Transverse colon (tissue), 4 donors: ENCODE data around the gene CLSTN2. TPM values are rescaled to one million over a fixed set of nuclear protein-coding genes. Genes with fewer than 3 reads are reported as not detected.

Source experiments
- DNase-seq: peaks from one replicate; pipeline ENCODE4 v3.0.0-alpha.2; 2019
- H3K27ac ChIP-seq, 4 donors: fragments of 200-600 bp; sonication (generic); 2 replicates each; pipeline ENCODE4 v1.5.1; 2016 to 2018; ENCODE audit warnings: inconsistent platforms in 4 of 4
- H3K27me3 ChIP-seq: fragments of 200-600 bp; sonication (generic); 2 replicates; pipeline ENCODE4 v1.5.1; 2017; ENCODE audit warnings: inconsistent platforms
- H3K36me3 ChIP-seq, 4 donors: fragments of 200-600 bp; sonication (generic); 2 replicates each; pipeline ENCODE4 v1.5.1; 2017 to 2019; ENCODE audit warnings: inconsistent platforms in 4 of 4
- H3K4me1 ChIP-seq, 4 donors: fragments of 200-600 bp; sonication (generic); 2 replicates each; pipeline ENCODE4 v1.5.1; 2017 to 2020; ENCODE audit warnings: inconsistent platforms in 4 of 4
- H3K4me3 ChIP-seq, 4 donors: fragments of 200-600 bp; sonication (generic); 1 replicate in 1 of 4; 2 replicates in 3 of 4; pipeline versions ENCODE4 v1.5.1 to v1.6.1; 2017 to 2019; ENCODE audit warnings: inconsistent platforms in 4 of 4
- H3K9me3 ChIP-seq, 2 donors: fragments of 200-600 bp; sonication (generic); 2 replicates each; pipeline ENCODE4 v1.5.1; 2017 to 2019; ENCODE audit warnings: inconsistent platforms in 2 of 2
- EP300 ChIP-seq: sonication (generic); formaldehyde crosslinking; IDR thresholded peaks from one replicate; pipeline ENCODE4 v1.6.1; 2017; ENCODE audit warnings: antibody characterized with exemption, low read depth
- POLR2A ChIP-seq: fragments of 450-650 bp; IDR thresholded peaks from one replicate; pipeline ENCODE4 v1.6.1; 2016; ENCODE audit warnings: antibody characterized with exemption, mild to moderate bottlenecking, moderate library complexity
- POLR2AphosphoS5 ChIP-seq, 3 donors: sonication (generic); formaldehyde crosslinking; IDR thresholded peaks; one replicate each; pipeline ENCODE4 v1.6.1; 2016; ENCODE audit warnings: antibody characterized with exemption in 3 of 3
- WGBS, 2 donors: methylation state at CpG; one replicate each; pipeline ENCODE4 v1.1.5; 2018; ENCODE audit warnings: low coverage in 1 of 2; 5-methylcytosine and 5-hydroxymethylcytosine counted together
- in situ Hi-C, 4 donors: fragments of 200-750 bp; cut with MboI; loops; one replicate each; pipeline versions ENCODE4 v1.15.0 to v1.15.1; 2017; ENCODE audit warnings: low sequenced_read_pairs in 3 of 4, low pct_ligation_motif_present in 1 of 4, low pct_unique_long_range_greater_than_20kb in 1 of 4
- intact Hi-C: fragments of 100-400 bp; cut with DNase I; formaldehyde crosslinking; loops from one replicate; pipeline ENCODE4 v1.15.1; 2023; ENCODE audit warnings: low total_unique reads
- total RNA-seq, 4 donors: library from RNA; depleted of rRNA; stranded (reverse); fragments of >200 nt; gene quantifications; one replicate each; pipeline ENCODE4 v1.1.0, GENCODE V29; 2016
- TF ChIP-seq, protein P1 (sequence below), 5 experiments: fragments of 200-600 bp in 3 of 5; fragments of 450-650 bp in 2 of 5; sonication (generic) in 3 of 5; IDR thresholded peaks; 1 replicate in 2 of 5; 2 replicates in 3 of 5; pipeline ENCODE4 v1.5.1; 2016 to 2017; ENCODE audit warnings: antibody characterized with exemption in 5 of 5, inconsistent platforms in 3 of 5, mild to moderate bottlenecking in 2 of 5, moderate library complexity in 1 of 5

Gene CLSTN2
- total RNA-seq, 4 donors from 2014 or later, result 0.60 to 9.0 (median 2.2) TPM

DNA sequence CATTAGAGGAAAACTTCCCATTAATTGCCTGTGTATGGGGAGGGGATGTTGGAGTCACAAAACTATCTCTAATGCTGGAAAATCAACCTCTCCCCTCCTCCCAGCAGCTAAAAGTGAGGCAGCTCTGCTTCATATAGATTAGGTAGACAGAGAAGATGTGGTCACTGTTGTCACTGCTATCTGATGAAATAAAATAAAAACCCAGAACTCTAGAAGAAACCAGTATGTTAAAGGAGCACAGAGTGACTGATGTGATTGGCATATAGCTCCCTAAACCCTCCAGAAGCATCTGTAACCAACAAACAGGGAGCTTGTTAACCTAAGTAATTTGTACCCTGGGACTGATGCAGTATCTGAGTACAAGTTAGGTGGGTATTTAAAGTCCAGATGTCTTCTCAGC is 531.0 kb downstream of the CLSTN2 start:
- intact Hi-C loops, result no loop called here
- in situ Hi-C loops, result no loop called here

DNA sequence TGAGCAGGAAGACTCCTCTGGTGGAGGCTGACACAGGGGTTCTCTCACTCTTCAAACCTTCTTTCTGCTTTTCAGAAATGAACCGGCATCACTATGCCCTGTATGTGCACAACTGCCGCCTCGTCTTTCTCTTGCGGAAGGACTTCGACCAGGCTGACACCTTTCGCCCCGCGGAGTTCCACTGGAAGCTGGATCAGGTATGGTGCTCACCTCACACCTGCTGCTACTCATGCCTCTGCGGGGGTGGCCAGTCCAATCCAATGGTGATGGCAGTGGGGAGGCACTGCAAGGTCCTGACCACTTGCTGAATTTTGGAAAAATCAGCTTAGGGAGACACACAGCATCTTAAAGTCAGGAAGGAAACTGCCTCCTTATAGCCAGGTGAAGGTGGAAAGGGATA is 531.5 kb downstream of the CLSTN2 start:
- no peaks in the 10 kb centered on the region for H3K27me3 ChIP-seq
- H3K4me3 ChIP-seq, result no peak overlapping the region
- TF ChIP-seq, protein P1, sequence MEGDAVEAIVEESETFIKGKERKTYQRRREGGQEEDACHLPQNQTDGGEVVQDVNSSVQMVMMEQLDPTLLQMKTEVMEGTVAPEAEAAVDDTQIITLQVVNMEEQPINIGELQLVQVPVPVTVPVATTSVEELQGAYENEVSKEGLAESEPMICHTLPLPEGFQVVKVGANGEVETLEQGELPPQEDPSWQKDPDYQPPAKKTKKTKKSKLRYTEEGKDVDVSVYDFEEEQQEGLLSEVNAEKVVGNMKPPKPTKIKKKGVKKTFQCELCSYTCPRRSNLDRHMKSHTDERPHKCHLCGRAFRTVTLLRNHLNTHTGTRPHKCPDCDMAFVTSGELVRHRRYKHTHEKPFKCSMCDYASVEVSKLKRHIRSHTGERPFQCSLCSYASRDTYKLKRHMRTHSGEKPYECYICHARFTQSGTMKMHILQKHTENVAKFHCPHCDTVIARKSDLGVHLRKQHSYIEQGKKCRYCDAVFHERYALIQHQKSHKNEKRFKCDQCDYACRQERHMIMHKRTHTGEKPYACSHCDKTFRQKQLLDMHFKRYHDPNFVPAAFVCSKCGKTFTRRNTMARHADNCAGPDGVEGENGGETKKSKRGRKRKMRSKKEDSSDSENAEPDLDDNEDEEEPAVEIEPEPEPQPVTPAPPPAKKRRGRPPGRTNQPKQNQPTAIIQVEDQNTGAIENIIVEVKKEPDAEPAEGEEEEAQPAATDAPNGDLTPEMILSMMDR (IDR thresholded peaks at IDR 0.05), result no peak
- TF ChIP-seq POLR2A (no peak), POLR2AphosphoS5 (IDR thresholded peaks at IDR 0.05) (no peak), EP300 (no peak)
- H3K9me3 ChIP-seq, result no peaks in the 10 kb centered on the region
- 95% methylated on average over 9 of the region's 9 CpGs; no CpG with 5 or more reads in 1 of the 2 donors for WGBS, 2 donors
- H3K27ac ChIP-seq, result no peak overlapping the region
- no peaks in the 10 kb centered on the region for H3K4me1 ChIP-seq
- H3K36me3 ChIP-seq, result no peaks in the 10 kb centered on the region
- intact Hi-C loops (no loop called here), in situ Hi-C loops (no loop called here)
- DNase-seq, result no peak

More for the DNA sequence above, 531.0 kb downstream of the CLSTN2 start:
- Histone ChIP-seq H3K4me1 (no peaks in the 10 kb centered on the region), H3K27me3 (no peaks in the 10 kb centered on the region), H3K4me3 (no peak overlapping the region), H3K36me3 (no peaks in the 10 kb centered on the region), H3K9me3 (no peaks in the 10 kb centered on the region), H3K27ac (no peak overlapping the region)
- no peak for DNase-seq
- TF ChIP-seq, protein P1 (IDR thresholded peaks at IDR 0.05), result no peak
- no peak for TF ChIP-seq EP300
- TF ChIP-seq POLR2A, result no peak
- no peak for TF ChIP-seq POLR2AphosphoS5 (IDR thresholded peaks at IDR 0.05)

DNA sequence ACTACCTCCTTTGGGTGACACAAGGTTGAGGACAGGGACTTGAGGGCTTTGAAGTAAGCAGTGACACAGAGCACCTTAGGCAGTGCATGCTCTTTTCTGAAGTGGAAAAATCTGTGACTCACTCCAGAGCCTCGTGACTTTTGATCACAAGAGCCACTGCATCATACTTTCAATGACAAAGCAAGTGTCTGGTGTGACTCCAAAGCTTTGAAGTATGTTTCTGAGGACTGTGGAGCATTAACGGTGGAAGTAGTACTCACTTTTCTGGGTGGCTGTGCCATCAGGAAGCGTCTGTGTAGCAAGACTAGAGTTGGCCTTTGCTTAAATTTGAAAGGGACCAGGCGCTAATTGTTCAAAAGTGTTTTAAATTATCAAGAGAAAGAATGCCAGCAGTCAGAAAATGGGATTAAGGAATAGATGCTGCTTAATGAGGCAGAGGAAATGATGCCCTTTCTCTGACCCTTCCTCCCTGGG is 532.2 kb downstream of the CLSTN2 start:
- no peaks in the 10 kb centered on the region for H3K4me1 ChIP-seq
- in situ Hi-C loops, result no loop called here
- H3K4me3 ChIP-seq, result no peak overlapping the region
- no peaks in the 10 kb centered on the region for H3K9me3 ChIP-seq
- intact Hi-C loops, result no loop called here
- no peaks in the 10 kb centered on the region for H3K36me3 ChIP-seq
- no peak for TF ChIP-seq POLR2AphosphoS5 (IDR thresholded peaks at IDR 0.05)
- no peak for TF ChIP-seq POLR2A
- TF ChIP-seq, protein P1 (IDR thresholded peaks at IDR 0.05), result no peak
- TF ChIP-seq EP300, result no peak
- 65 to 67% methylated on average over 3 to 4 of the region's 4 CpGs for WGBS, 2 donors
- no peak overlapping the region for H3K27ac ChIP-seq
- no peaks in the 10 kb centered on the region for H3K27me3 ChIP-seq
- DNase-seq, result no peak

DNA sequence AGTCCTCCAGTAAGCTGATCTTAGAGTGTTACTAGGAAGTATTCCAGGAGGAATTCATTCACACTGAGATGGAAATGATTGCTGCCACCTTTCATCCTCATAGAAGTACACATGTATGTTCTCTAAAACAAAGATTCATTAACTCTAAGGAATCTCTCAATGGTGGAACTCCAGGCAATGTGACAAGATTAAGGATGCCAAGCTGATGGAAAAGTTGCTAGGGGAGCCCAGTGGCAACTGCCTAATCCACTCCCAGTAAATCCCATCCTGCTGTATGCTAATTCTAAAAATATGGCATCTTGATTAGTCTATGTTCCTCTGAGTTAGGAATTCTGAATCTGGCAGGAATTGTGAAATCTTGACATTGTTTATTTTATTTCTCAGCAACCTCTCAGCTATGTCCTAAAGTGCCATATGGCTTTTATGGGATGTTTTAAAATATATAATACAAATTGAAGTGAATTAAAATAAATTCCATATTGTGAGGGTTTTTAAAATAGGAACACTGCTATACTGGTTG is 532.9 kb downstream of the CLSTN2 start:
- in situ Hi-C loops (no loop called here), intact Hi-C loops (no loop called here)
- H3K4me1 ChIP-seq, result no peaks in the 10 kb centered on the region
- TF ChIP-seq POLR2AphosphoS5 (IDR thresholded peaks at IDR 0.05), result no peak
- no peak for TF ChIP-seq EP300
- TF ChIP-seq POLR2A, result no peak
- TF ChIP-seq, protein P1 (IDR thresholded peaks at IDR 0.05), result no peak
- H3K27ac ChIP-seq, result no peak overlapping the region
- DNase-seq, result no peak
- H3K36me3 ChIP-seq, result no peaks in the 10 kb centered on the region
- no peak overlapping the region for H3K4me3 ChIP-seq
- H3K9me3 ChIP-seq, result no peaks in the 10 kb centered on the region
- H3K27me3 ChIP-seq, result no peaks in the 10 kb centered on the region
